HUES48 (cell line): ENCODE measurements around the gene B3GALT5.

Experiments
- H3K27ac ChIP-seq: one replicate; pipeline ENCODE4 v1.7.0; 2013; ENCODE audit warnings: low read depth, low read length, inconsistent platforms
- H3K27me3 ChIP-seq: 2 replicates; pipeline ENCODE4 v1.6.1; 2013; ENCODE audit warnings: mild to moderate bottlenecking, low read length; ENCODE audit not compliant: control insufficient read depth, insufficient read depth
- H3K36me3 ChIP-seq: 2 replicates; pipeline ENCODE4 v1.6.1; 2013; ENCODE audit warnings: low read length; ENCODE audit not compliant: control insufficient read depth, insufficient read depth
- H3K4me1 ChIP-seq: 2 replicates; pipeline ENCODE4 v1.6.1; 2013; ENCODE audit warnings: mild to moderate bottlenecking, low read length; ENCODE audit not compliant: control insufficient read depth, insufficient read depth
- H3K4me3 ChIP-seq: 2 replicates; pipeline ENCODE4 v1.5.1; 2013; ENCODE audit warnings: mild to moderate bottlenecking, low read depth, low read length
- H3K9ac ChIP-seq: 2 replicates; pipeline ENCODE4 v1.6.1; 2013; ENCODE audit warnings: mild to moderate bottlenecking, low read depth, low read length, moderate library complexity
- H3K9me3 ChIP-seq: 2 replicates; pipeline ENCODE4 v1.6.1; 2013; ENCODE audit warnings: low read length; ENCODE audit not compliant: control insufficient read depth, insufficient read depth

The B3GALT5 gene

GRCh38 chr21:39666681-39667315 lies 54.1 kb downstream of the B3GALT5 start:
- Histone ChIP-seq H3K36me3 (peaks cover 30% of the 10 kb centered on the region), H3K4me1 (no peaks in the 10 kb centered on the region), H3K27me3 (no peaks in the 10 kb centered on the region), H3K9ac (no peak overlapping the region), H3K27ac (no peak overlapping the region), H3K9me3 (no peaks in the 10 kb centered on the region), H3K4me3 (no peak overlapping the region)

DNA sequence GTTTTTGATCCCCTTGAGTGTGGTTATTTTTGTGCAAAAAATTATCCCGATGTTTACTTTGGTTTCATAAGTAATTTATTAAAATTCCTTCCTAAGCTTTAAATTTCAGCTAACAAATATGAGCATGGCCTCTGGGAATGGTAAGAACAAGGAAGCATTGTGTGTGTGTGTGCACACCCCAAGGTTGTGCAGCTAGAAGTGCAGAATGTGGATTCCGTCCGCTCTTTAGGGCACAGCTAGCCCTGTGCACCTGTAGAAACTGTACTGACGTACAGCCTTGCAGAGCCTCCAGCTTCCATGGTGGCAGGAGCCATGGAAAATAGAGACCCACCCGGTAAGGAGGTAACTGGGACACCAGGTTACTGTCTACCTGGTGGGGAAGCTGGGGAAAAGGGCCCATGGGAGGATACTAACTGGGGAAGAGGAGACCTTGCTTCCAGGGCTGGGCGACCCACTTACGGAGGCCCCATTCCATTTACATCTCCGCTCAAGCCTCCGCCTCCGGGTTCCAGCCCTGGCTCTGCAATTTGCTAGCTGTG lies 54.7 kb downstream of the B3GALT5 start:
- no peaks in the 10 kb centered on the region for H3K4me1 ChIP-seq
- H3K4me3 ChIP-seq, result no peak overlapping the region
- no peaks in the 10 kb centered on the region for H3K27me3 ChIP-seq
- H3K9ac ChIP-seq, result no peak overlapping the region
- H3K27ac ChIP-seq, result no peak overlapping the region
- no peaks in the 10 kb centered on the region for H3K9me3 ChIP-seq
- H3K36me3 ChIP-seq, result peaks cover 24% of the 10 kb centered on the region

- Histone ChIP-seq H3K9ac (no peak overlapping the region), H3K9me3 (no peaks in the 10 kb centered on the region), H3K27ac (no peak overlapping the region), H3K4me3 (no peak overlapping the region), H3K36me3 (peaks cover 18% of the 10 kb centered on the region), H3K27me3 (no peaks in the 10 kb centered on the region), H3K4me1 (no peaks in the 10 kb centered on the region)
Measured at GRCh38 chr21:39668369-39668768, 55.6 kb downstream of the B3GALT5 start.

GRCh38 chr21:39669485-39669884 lies 56.7 kb downstream of the B3GALT5 start:
- Histone ChIP-seq H3K36me3 (peaks cover 10% of the 10 kb centered on the region; the same call in 1 of the 2 replicates), H3K9ac (no peak overlapping the region), H3K27ac (no peak overlapping the region), H3K4me3 (no peak overlapping the region), H3K4me1 (no peaks in the 10 kb centered on the region), H3K27me3 (no peaks in the 10 kb centered on the region), H3K9me3 (no peaks in the 10 kb centered on the region)

DNA sequence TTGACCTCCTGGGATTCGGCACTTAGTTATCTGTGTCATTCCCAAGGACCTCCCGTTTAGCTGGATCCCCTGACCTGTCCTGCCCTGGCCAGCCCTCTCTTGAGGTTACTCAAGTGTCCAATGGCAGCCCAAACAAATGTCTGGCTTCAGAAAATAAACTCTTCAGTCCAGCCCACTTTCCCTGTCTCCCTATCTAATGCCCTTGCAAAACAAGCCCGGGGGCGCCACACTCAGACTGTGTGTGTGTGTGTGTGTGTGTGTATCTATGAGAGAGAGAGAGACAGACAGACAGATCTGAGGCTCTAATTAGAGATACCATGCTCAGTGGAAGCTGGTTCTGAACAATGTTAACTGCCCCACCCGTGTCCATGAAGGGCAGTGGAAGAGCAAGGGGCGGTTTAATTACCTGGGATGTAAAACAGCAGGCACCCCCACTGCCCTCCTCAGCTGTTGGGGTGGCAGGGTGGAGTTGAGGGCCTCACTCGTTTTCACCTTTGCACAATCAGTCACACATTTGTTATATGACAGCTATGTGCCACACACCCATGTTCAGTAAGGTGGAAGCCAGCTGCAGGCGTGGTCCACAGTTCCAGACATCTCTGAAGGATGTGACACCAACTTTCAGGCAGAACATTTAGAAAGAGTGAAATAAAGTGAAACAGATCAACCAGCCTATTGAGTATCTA lies 57.4 kb downstream of the B3GALT5 start:
- no peak overlapping the region for H3K9ac ChIP-seq
- H3K9me3 ChIP-seq, result no peaks in the 10 kb centered on the region
- peaks cover 5% of the 10 kb centered on the region; the same call in 1 of the 2 replicates for H3K36me3 ChIP-seq
- H3K4me1 ChIP-seq, result no peaks in the 10 kb centered on the region
- no peaks in the 10 kb centered on the region for H3K27me3 ChIP-seq
- H3K4me3 ChIP-seq, result no peak overlapping the region
- H3K27ac ChIP-seq, result no peak overlapping the region

DNA sequence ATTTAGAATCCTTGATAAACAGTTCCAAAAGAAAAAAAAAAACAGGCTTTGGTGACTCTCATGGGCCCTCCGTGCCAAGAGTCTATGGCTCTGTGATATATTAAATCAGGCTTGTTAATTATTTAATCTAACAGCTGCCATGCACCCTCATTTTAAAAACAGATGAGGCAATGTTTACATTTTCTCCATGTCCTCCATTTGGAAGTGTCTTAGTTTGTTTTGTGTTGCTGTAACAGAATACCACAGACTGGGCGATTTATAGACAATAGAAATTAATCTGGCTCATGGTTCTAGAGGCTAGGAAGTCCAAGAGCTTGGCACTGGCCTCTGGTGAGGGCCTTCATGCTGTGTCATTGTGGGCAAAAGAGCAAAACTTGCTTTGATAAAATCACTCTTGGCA lies 58.0 kb downstream of the B3GALT5 start:
- Histone ChIP-seq H3K4me1 (no peaks in the 10 kb centered on the region), H3K4me3 (no peak overlapping the region), H3K27ac (no peak overlapping the region), H3K36me3 (no peaks in the 10 kb centered on the region), H3K27me3 (no peaks in the 10 kb centered on the region), H3K9me3 (no peaks in the 10 kb centered on the region), H3K9ac (no peak overlapping the region)

- H3K27ac ChIP-seq, result no peak overlapping the region
- H3K9me3 ChIP-seq, result no peaks in the 10 kb centered on the region
- no peaks in the 10 kb centered on the region for H3K36me3 ChIP-seq
- H3K9ac ChIP-seq, result no peak overlapping the region
- H3K27me3 ChIP-seq, result no peaks in the 10 kb centered on the region
- H3K4me1 ChIP-seq, result no peaks in the 10 kb centered on the region
- H3K4me3 ChIP-seq, result no peak overlapping the region
Measured at GRCh38 chr21:39671986-39672385, 59.2 kb downstream of the B3GALT5 start.

DNA sequence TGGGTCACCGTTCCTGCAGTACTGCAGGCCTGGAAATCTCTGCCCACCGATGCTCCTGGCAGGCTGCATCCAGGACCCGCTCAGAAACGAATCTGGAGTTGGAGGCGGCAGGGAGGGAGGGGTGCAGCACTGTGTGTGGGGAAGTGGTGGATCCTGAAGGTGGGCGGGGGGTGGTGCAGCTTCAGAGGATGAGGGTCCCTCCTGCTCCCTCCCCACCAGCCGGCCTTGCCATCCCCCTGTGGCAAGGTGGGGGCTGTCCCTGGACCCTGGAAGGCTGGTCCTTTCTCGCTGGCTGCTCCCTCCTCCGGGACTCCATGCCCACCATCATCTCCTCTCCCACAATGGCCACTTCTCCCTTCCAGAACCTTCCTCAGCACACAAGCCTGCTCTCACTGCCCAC lies 60.4 kb downstream of the B3GALT5 start:
- Histone ChIP-seq H3K9ac (no peak overlapping the region), H3K4me3 (no peak overlapping the region), H3K4me1 (no peaks in the 10 kb centered on the region), H3K27ac (no peak overlapping the region), H3K36me3 (no peaks in the 10 kb centered on the region), H3K9me3 (no peaks in the 10 kb centered on the region), H3K27me3 (no peaks in the 10 kb centered on the region)

DNA sequence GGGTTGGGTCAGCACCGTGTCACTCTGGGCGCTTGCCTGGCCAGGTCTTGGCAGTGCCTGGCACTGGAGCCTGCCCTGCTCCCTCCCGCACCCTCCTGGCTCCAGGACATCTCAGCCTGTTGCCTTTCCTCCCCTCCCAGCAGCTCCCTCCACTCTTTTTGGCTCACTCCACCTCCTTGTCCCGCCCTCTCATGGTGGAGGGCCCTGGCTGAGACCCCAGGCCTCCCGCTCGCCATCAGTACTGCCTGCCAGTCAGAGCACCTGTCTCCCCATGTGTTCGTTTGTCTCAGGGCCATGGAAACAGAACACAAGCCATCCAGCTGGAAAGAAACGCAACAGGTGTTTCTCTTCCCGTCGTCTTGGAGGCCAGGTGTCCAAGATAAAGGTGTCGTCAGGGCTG lies 61.0 kb downstream of the B3GALT5 start:
- Histone ChIP-seq H3K4me1 (no peaks in the 10 kb centered on the region), H3K27me3 (no peaks in the 10 kb centered on the region), H3K9me3 (no peaks in the 10 kb centered on the region), H3K36me3 (no peaks in the 10 kb centered on the region), H3K27ac (no peak overlapping the region), H3K9ac (no peak overlapping the region), H3K4me3 (no peak overlapping the region)

DNA sequence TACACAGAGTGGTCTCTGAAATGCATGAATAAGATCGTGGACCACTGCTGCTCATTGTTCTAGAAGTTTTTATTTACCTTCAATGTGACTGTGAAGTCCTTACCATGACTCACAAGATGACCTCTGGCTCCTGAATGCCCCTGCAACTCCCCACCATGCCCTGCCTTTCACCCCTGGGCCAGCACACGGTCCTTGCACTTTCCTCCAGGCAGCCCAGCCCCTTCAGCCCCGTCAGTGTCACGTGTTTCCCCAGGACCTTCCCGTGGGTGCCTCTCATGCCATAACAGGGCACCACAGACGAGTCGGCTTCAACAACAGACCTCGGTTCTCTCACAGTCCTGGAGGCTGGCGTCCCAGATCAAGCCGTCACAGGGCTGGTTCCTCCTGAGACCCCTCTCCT lies 62.1 kb downstream of the B3GALT5 start:
- Histone ChIP-seq H3K27ac (no peak overlapping the region), H3K36me3 (no peaks in the 10 kb centered on the region), H3K27me3 (no peaks in the 10 kb centered on the region), H3K4me1 (no peaks in the 10 kb centered on the region), H3K9me3 (no peaks in the 10 kb centered on the region), H3K9ac (no peak overlapping the region), H3K4me3 (no peak overlapping the region)

GRCh38 chr21:39675590-39675989 lies 62.9 kb downstream of the B3GALT5 start:
- Histone ChIP-seq H3K4me1 (no peaks in the 10 kb centered on the region), H3K27ac (no peak overlapping the region), H3K9ac (no peak overlapping the region), H3K27me3 (no peaks in the 10 kb centered on the region), H3K36me3 (no peaks in the 10 kb centered on the region), H3K4me3 (no peak overlapping the region), H3K9me3 (no peaks in the 10 kb centered on the region)
